Prostate gland (tissue), 2 donors: ENCODE results near the gene RARB.

Experiments used
- CTCF ChIP-seq, 4 experiments: fragments of 200-600 bp in 2 of 4; fragments of 450-650 bp in 2 of 4; sonication (generic) in 2 of 4; IDR thresholded peaks; 1 replicate in 3 of 4; 2 replicates in 1 of 4; pipeline ENCODE4 v1.5.1; 2016 to 2019; ENCODE audit warnings: antibody characterized with exemption in 4 of 4, mild to moderate bottlenecking in 2 of 4, moderate library complexity in 2 of 4
- POLR2A ChIP-seq: fragments of 450-650 bp; IDR thresholded peaks from one replicate; pipeline ENCODE4 v1.6.1; 2016; ENCODE audit warnings: antibody characterized with exemption, mild to moderate bottlenecking
- POLR2AphosphoS5 ChIP-seq: sonication (generic); formaldehyde crosslinking; IDR thresholded peaks from one replicate; pipeline ENCODE4 v1.6.1; 2017; ENCODE audit warnings: antibody characterized with exemption

- TF ChIP-seq CTCF (IDR thresholded peaks at IDR 0.05) (no peak), POLR2AphosphoS5 (no peak), POLR2A (no peak)
Measured at GRCh38 chr3:25437953-25438352, 9.9 kb downstream of the RARB start.
